ENCODE data around the gene PGAP6. TPM values are rescaled to one million over a fixed set of nuclear protein-coding genes. Genes with fewer than 3 reads are reported as not detected.

Gene PGAP6
- total and polyA plus RNA-seq, 2 of the 13 experiments (the other 11 are each of a cell fraction or from before 2014, with no cell fraction given), result 52.7 to 136 TPM

GRCh38 chr16:380762-381011 is 1.1 kb downstream of the PGAP6 start (continued):
- TF ChIP-seq SPEN (CRISPR knock-in tag; IDR thresholded peaks at IDR 0.05; ENCODE audit: low read depth), result no peak
- TF ChIP-seq ZNF280D (CRISPR knock-in tag; IDR thresholded peaks at IDR 0.05), result no peak

GRCh38 chr16:379961-380761 is 1.6 kb downstream of the PGAP6 start:
- Histone ChIP-seq H3K27ac (ENCODE audit: extremely low read length, insufficient read depth, low read length) (peak overlapping the region; percentile 5), H3K4me3 (replicated peaks in 1 of 3; ENCODE audit: insufficient read depth in 1 of 3, low read depth in 2 of 3, low read length in 3 of 3) (peak overlapping the region; percentile 85 to 94 (median 93)), H3K36me3 (replicated peaks in 1 of 2; ENCODE audit: control insufficient read depth in 1 of 2, insufficient read depth in 2 of 2, low read length in 2 of 2) (peaks cover 8 to 10% of the 10 kb centered on the region in 2 experiments; a peak in 3 of 5 replicates), H2AFZ (ENCODE audit: low read length) (no peak overlapping the region), H4K20me1 (ENCODE audit: insufficient read depth, low read length) (no peaks in the 10 kb centered on the region), H3K79me2 (ENCODE audit: insufficient read depth, low read length) (peaks cover 16% of the 10 kb centered on the region), H3K9ac (ENCODE audit: insufficient read depth, low read depth, low read length) (peak overlapping the region; percentile 81; the same call in 1 of the 2 replicates), H3K27me3 (ENCODE audit: control insufficient read depth in 1 of 2, insufficient read depth in 2 of 2, low read length in 2 of 2) (no peaks in the 10 kb centered on the region), H3K4me1 (ENCODE audit: insufficient read depth, low read length) (peaks cover 38% of the 10 kb centered on the region), H3K9me3 (ENCODE audit: low read length) (no peaks in the 10 kb centered on the region), H3K4me2 (ENCODE audit: low read depth, low read length) (peak overlapping the region; percentile 88)
- TSS peak; percentile 56 for BruUV-seq (replicated peaks)
- DNase-seq (ENCODE audit: low spot score) (no peak), ATAC-seq (no peak), FAIRE-seq (no peak)
- ChIA-PET CTCF (ENCODE audit: low intra/inter-chr PET ratio, low total read pairs) (no interaction called here), POLR2A (interaction anchor here (0.9 to 5.9 kb wide), 6 partner anchors 10 to 146 kb away, joined by 3 to 27 read pairs (median 4); partner anchors contain the start of genes AXIN1, DECR2 and MRPL28)
- in situ Hi-C loops (cut with HindIII; ENCODE audit: extremely low pct_ligation_motif_present, low pct_unique_long_range_greater_than_20kb), result no loop called here
- intact Hi-C loops (cut with micrococcal nuclease; ENCODE audit: unreplicated experiment), result no loop called here
- 48% methylated on average over 23 of the region's 27 CpGs for WGBS (ENCODE audit: low lambda C conversion rate)
- TF ChIP-seq ZNF24 (IDR thresholded peaks at IDR 0.05), result no peak
- TF ChIP-seq PRDM10 (CRISPR knock-in tag; IDR thresholded peaks at IDR 0.05; ENCODE audit: low read depth), result no peak
- no peak for TF ChIP-seq KDM6A (CRISPR knock-in tag; IDR thresholded peaks at IDR 0.05; ENCODE audit: low read depth)
- peak; percentile 87 for TF ChIP-seq ZBTB33 (CRISPR knock-in tag; IDR thresholded peaks at IDR 0.05)
- no peak for TF ChIP-seq MIER2 (CRISPR knock-in tag; IDR thresholded peaks at IDR 0.05)
- no peak for TF ChIP-seq TP53 (CRISPR knock-in tag; conservative IDR thresholded peaks at IDR 0.05)
- no peak for TF ChIP-seq ZNF775 (CRISPR knock-in tag; IDR thresholded peaks at IDR 0.05; ENCODE audit: borderline replicate concordance)
- TF ChIP-seq PCBP1 (IDR thresholded peaks at IDR 0.05; ENCODE audit: borderline replicate concordance, low read depth, low read length), result no peak
- no peak for TF ChIP-seq ZNF510 (CRISPR knock-in tag; IDR thresholded peaks at IDR 0.05; ENCODE audit: low read depth)
- peak; percentile 35; the same call in 1 of the 2 replicates for TF ChIP-seq CHD4 (IDR thresholded peaks at IDR 0.05; ENCODE audit: borderline replicate concordance, low read length)
- no peak for TF ChIP-seq ZNF614 (CRISPR knock-in tag; IDR thresholded peaks at IDR 0.05; ENCODE audit: borderline replicate concordance)
